Loucy (cell line): ENCODE measurements around the gene ABCA1.

Experiments used
- H2AFZ ChIP-seq: fragments of 200-600 bp; sonication (generic); 2 replicates; pipeline ENCODE4 v1.6.0; 2016; ENCODE audit warnings: antibody characterized with exemption, mild to moderate bottlenecking, low read length, moderate library complexity
- H3F3A ChIP-seq: fragments of 200-600 bp; 2 replicates; pipeline ENCODE4 v1.6.0; 2016; ENCODE audit warnings: antibody characterized with exemption, low read depth, mild to moderate bottlenecking
- H3K27me3 ChIP-seq: fragments of 200-600 bp; sonication (generic); 2 replicates; pipeline ENCODE4 v1.6.1; 2014; ENCODE audit warnings: low read length, mild to moderate bottlenecking; ENCODE audit not compliant: insufficient read depth, poor library complexity, severe bottlenecking
- H3K36me3 ChIP-seq: fragments of 200-600 bp; sonication (generic); 2 replicates; pipeline ENCODE4 v1.6.1; 2016; ENCODE audit warnings: low read length; ENCODE audit not compliant: insufficient read depth
- H3K4me1 ChIP-seq: fragments of 200-600 bp; sonication (generic); 2 replicates; pipeline ENCODE4 v1.5.1; 2014; ENCODE audit warnings: low read length, mild to moderate bottlenecking; ENCODE audit not compliant: insufficient read depth, poor library complexity, severe bottlenecking
- H3K4me2 ChIP-seq: fragments of 200-600 bp; sonication (generic); 2 replicates; pipeline ENCODE4 v1.6.0; 2014; ENCODE audit warnings: antibody characterized with exemption, low read length, low read depth, mild to moderate bottlenecking; ENCODE audit not compliant: poor library complexity, severe bottlenecking
- H3K4me3 ChIP-seq: fragments of 200-600 bp; sonication (generic); 2 replicates; pipeline ENCODE4 v1.5.1; 2014; ENCODE audit warnings: low read length, mild to moderate bottlenecking, mixed read lengths; ENCODE audit not compliant: poor library complexity, severe bottlenecking
- H3K79me2 ChIP-seq: fragments of 200-600 bp; sonication (generic); 2 replicates; pipeline ENCODE4 v1.6.1; 2014; ENCODE audit warnings: low read length; ENCODE audit not compliant: insufficient read depth
- H3K9ac ChIP-seq: fragments of 200-600 bp; sonication (generic); 2 replicates; pipeline ENCODE4 v1.6.0; 2014; ENCODE audit warnings: mild to moderate bottlenecking, low read depth, low read length, moderate library complexity; ENCODE audit not compliant: poor library complexity, severe bottlenecking
- H3K9me2 ChIP-seq: fragments of 200-600 bp; sonication (generic); replicated peaks from 2 replicates; pipeline ENCODE4 v1.6.1; 2016; ENCODE audit warnings: low read depth, low read length, mixed read lengths
- H3K9me3 ChIP-seq: fragments of 200-600 bp; sonication (generic); 2 replicates; pipeline ENCODE4 v1.6.1; 2014; ENCODE audit warnings: mild to moderate bottlenecking, antibody characterized with exemption, low read length, low read depth; ENCODE audit not compliant: insufficient read depth
- H4K20me1 ChIP-seq: fragments of 200-600 bp; sonication (generic); 2 replicates; pipeline ENCODE4 v1.6.0; 2014; ENCODE audit warnings: antibody characterized with exemption, low read length, mild to moderate bottlenecking; ENCODE audit not compliant: insufficient read depth, poor library complexity, severe bottlenecking
- EZH2phosphoT487 ChIP-seq: fragments of 200-600 bp; IDR thresholded peaks from 2 replicates; pipeline ENCODE4 v1.6.1; 2018; ENCODE audit warnings: antibody characterized with exemption, mild to moderate bottlenecking, moderate library complexity, borderline replicate concordance
- TF ChIP-seq, protein P1 (sequence below): fragments of 200-600 bp; sonication (generic); conservative IDR thresholded peaks from 2 replicates; pipeline ENCODE4 v1.5.1; 2014; ENCODE audit warnings: mild to moderate bottlenecking, antibody characterized with exemption, low read length

Gene ABCA1

DNA sequence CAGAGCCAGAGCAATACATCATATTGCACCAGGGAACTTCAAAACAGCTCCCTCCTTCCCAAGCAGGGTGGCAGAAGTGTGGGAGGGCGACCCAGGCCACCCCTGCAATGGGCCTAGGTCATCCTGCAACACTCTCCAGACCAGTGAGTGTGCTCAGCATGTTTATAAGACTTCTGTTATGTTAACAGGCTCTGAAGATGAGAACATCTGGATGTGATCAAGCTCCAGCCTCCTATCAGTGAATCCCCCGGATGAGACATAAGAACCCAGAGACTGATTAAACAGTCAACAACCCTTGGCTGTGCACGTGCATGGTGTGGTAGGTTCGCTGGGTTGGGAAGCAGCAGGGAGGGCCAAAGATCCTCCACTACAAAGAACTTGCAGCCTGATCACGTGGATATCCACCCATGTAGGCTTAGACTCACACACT lies 63.3 kb downstream of the ABCA1 start:
- Histone ChIP-seq H3K9me2 (no peaks in the 10 kb centered on the region), H2AFZ (0 out of 2 replicates have a peak overlapping the region, but pooled peaks have one; percentile 19), H3K4me2 (no peak overlapping the region), H4K20me1 (no peaks in the 10 kb centered on the region), H3K4me1 (no peaks in the 10 kb centered on the region), H3K9ac (no peak overlapping the region), H3K36me3 (no peaks in the 10 kb centered on the region), H3K9me3 (no peaks in the 10 kb centered on the region), H3K27me3 (no peaks in the 10 kb centered on the region), H3K4me3 (no peak overlapping the region), H3F3A (no peaks in the 10 kb centered on the region), H3K79me2 (no peaks in the 10 kb centered on the region)
- TF ChIP-seq, protein P1, sequence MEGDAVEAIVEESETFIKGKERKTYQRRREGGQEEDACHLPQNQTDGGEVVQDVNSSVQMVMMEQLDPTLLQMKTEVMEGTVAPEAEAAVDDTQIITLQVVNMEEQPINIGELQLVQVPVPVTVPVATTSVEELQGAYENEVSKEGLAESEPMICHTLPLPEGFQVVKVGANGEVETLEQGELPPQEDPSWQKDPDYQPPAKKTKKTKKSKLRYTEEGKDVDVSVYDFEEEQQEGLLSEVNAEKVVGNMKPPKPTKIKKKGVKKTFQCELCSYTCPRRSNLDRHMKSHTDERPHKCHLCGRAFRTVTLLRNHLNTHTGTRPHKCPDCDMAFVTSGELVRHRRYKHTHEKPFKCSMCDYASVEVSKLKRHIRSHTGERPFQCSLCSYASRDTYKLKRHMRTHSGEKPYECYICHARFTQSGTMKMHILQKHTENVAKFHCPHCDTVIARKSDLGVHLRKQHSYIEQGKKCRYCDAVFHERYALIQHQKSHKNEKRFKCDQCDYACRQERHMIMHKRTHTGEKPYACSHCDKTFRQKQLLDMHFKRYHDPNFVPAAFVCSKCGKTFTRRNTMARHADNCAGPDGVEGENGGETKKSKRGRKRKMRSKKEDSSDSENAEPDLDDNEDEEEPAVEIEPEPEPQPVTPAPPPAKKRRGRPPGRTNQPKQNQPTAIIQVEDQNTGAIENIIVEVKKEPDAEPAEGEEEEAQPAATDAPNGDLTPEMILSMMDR, result no peak
- no peak for TF ChIP-seq EZH2phosphoT487

DNA sequence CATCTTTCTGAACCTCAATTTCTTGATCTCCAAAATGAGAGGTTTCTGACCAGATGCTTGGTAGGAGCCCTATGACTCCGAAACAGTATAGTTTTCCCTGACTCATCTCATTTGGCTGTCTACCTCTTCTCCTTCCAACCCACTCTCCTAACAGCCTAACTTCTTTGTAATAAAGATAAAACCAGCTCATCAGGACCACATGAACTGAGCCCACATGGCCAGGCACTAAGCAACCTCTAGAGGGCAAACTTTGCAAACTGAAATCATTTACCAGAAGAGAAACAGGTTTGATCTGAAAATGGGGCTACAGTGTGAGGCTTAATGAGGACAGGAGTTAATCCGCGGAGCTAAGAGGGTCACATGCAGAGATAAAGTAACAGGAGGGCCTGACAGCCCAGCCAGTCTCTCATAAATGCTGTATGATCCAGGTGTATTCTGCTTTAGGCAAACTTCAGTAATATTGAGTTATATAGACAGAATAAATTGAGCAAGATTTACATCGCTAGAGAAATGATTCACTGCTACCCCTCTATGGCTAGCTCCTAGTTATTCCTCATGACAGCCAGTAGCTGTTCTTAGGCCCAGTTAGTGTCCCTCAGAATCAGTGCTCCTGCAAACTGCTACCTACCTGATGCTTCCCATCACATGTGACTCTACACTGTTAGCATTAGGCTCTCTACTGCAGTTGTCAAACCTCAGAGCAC lies 64.6 kb downstream of the ABCA1 start:
- H4K20me1 ChIP-seq, result no peaks in the 10 kb centered on the region
- H3K79me2 ChIP-seq, result no peaks in the 10 kb centered on the region
- no peaks in the 10 kb centered on the region for H3K36me3 ChIP-seq
- no peaks in the 10 kb centered on the region for H3K27me3 ChIP-seq
- H3K4me1 ChIP-seq, result no peaks in the 10 kb centered on the region
- no peak overlapping the region for H3K4me3 ChIP-seq
- H3K9ac ChIP-seq, result no peak overlapping the region
- H3F3A ChIP-seq, result no peaks in the 10 kb centered on the region
- no peaks in the 10 kb centered on the region for H3K9me2 ChIP-seq
- TF ChIP-seq EZH2phosphoT487, result no peak
- TF ChIP-seq, protein P1, result peak; percentile 97
- H2AFZ ChIP-seq, result peak overlapping the region; percentile 64; the same call in 1 of the 2 replicates
- H3K9me3 ChIP-seq, result no peaks in the 10 kb centered on the region
- peak overlapping the region; percentile 13 for H3K4me2 ChIP-seq

DNA sequence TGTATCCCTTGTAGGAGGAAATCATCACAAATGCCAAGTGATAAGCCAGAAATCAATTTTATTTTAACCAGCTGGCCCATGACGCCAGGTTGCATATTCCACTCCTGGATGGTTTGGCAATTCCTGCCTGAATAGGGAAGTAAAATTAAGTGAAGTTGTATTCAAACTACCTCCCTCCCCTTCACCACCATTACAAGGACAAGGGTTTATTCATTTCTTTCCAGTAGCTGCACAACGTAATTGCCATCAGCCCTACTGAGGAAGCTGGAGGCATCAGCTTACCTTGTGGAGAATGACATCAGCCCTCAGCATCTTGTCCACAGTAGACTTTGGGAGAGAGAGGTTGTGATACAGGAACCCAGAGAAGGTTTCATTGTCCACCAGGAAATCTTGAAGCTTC lies 66.6 kb downstream of the ABCA1 start:
- no peak overlapping the region for H3K4me3 ChIP-seq
- H3K27me3 ChIP-seq, result no peaks in the 10 kb centered on the region
- TF ChIP-seq EZH2phosphoT487, result no peak
- TF ChIP-seq, protein P1, result no peak
- H3K9me2 ChIP-seq, result no peaks in the 10 kb centered on the region
- H3K79me2 ChIP-seq, result no peaks in the 10 kb centered on the region
- no peak overlapping the region for H2AFZ ChIP-seq
- no peaks in the 10 kb centered on the region for H3K4me1 ChIP-seq
- H3K4me2 ChIP-seq, result no peak overlapping the region
- H3K36me3 ChIP-seq, result no peaks in the 10 kb centered on the region
- H3K9me3 ChIP-seq, result no peaks in the 10 kb centered on the region
- no peaks in the 10 kb centered on the region for H3F3A ChIP-seq
- no peaks in the 10 kb centered on the region for H4K20me1 ChIP-seq
- H3K9ac ChIP-seq, result no peak overlapping the region
